Activated CD4-positive, alpha-beta T cell treated with anti-CD3 and anti-CD28 coated beads for 36 hours (primary cell): ENCODE results near the gene GPR62. TPM values are rescaled to one million over a fixed set of nuclear protein-coding genes. Genes with fewer than 3 reads are reported as not detected.

Experiments
- ATAC-seq: fragments of 200-7000 bp; cut with Tn5 transposase; one replicate; pipeline ENCODE4 v1.10.0; 2021; ENCODE audit warnings: mild to moderate bottlenecking, moderate library complexity
- CTCF ChIA-PET: fragments of 350-600 bp; sonication (Branson Sonifier 250); formaldehyde crosslinking; loops from one replicate; lab custom pipeline; 2021; ENCODE audit warnings: antibody characterized with exemption; lab: Charles Lee
- POLR2A ChIA-PET: fragments of 350-600 bp; sonication (Branson Sonifier 250); formaldehyde crosslinking; loops from one replicate; lab custom pipeline; 2021; ENCODE audit warnings: antibody characterized with exemption, inconsistent platforms; lab: Charles Lee
- DNase-seq: peaks from one replicate; pipeline ENCODE4 v3.0.0-alpha.2; 2020
- H3K27ac Mint-ChIP-seq: one replicate; pipeline ENCODE4 v1.8.0; 2021; ENCODE audit warnings: mixed read lengths
- H3K27me3 Mint-ChIP-seq: one replicate; pipeline ENCODE4 v1.8.0; 2021; ENCODE audit warnings: mixed read lengths
- H3K36me3 Mint-ChIP-seq: one replicate; pipeline ENCODE4 v1.8.0; 2021; ENCODE audit warnings: low read depth, mixed read lengths
- H3K4me1 Mint-ChIP-seq: one replicate; pipeline ENCODE4 v1.8.0; 2021; ENCODE audit warnings: mixed read lengths
- H3K4me3 Mint-ChIP-seq: one replicate; pipeline ENCODE4 v1.8.0; 2021; ENCODE audit warnings: mild to moderate bottlenecking, moderate library complexity, mixed read lengths
- H3K9me3 Mint-ChIP-seq: one replicate; pipeline ENCODE4 v1.8.0; 2021; ENCODE audit warnings: low read depth, mixed read lengths
- intact Hi-C, 2 experiments: fragments of 100-400 bp; cut with DNase I in 1 of 2; cut with micrococcal nuclease in 1 of 2; formaldehyde crosslinking; loops; one replicate each; pipeline versions ENCODE4 v1.14.2 to v1.15.1; 2022 to 2024; cut with DNase I, micrococcal nuclease
- total RNA-seq, 2 experiments: library from RNA; stranded (reverse); gene quantifications; one replicate each; pipeline ENCODE4 v1.2.3, GENCODE V29; 2021

The GPR62 gene
- total RNA-seq, 2 experiments from 2014 or later: not detected

GRCh38 chr3:51957520-51958205, 2.5 kb downstream of the GPR62 start:
- ChIA-PET CTCF (interaction anchor here (0.6 to 1.1 kb wide), 5 partner anchors 11 to 1574 kb away, joined by 3 to 5 read pairs (median 4); partner anchors contain the start of genes ABHD14B, ACY1, PARP3 and RRP9), POLR2A (no interaction called here)
- peaks cover 20% of the 10 kb centered on the region for H3K27me3 Mint-ChIP-seq
- DNase-seq (no peak), ATAC-seq (no peak)
- H3K4me3 Mint-ChIP-seq: no peak overlapping the region
- peaks cover 4% of the 10 kb centered on the region for H3K4me1 Mint-ChIP-seq
- H3K27ac Mint-ChIP-seq: no peak overlapping the region
- no peaks in the 10 kb centered on the region for H3K9me3 Mint-ChIP-seq
- H3K36me3 Mint-ChIP-seq: peaks cover 1% of the 10 kb centered on the region
- intact Hi-C loops: no loop called here

- Mint-ChIP-seq H3K27me3 (peaks cover 15% of the 10 kb centered on the region), H3K9me3 (no peaks in the 10 kb centered on the region), H3K4me3 (no peak overlapping the region), H3K4me1 (peaks cover 4% of the 10 kb centered on the region), H3K27ac (no peak overlapping the region), H3K36me3 (peaks cover 1% of the 10 kb centered on the region)
- ChIA-PET POLR2A (no interaction called here), CTCF (no interaction called here)
- intact Hi-C loops: no loop called here
- DNase-seq (no peak), ATAC-seq (no peak)
Measured at GRCh38 chr3:51958603-51959521, 3.7 kb downstream of the GPR62 start.

- Mint-ChIP-seq H3K9me3 (no peaks in the 10 kb centered on the region), H3K27me3 (peaks cover 9% of the 10 kb centered on the region), H3K36me3 (peaks cover 1% of the 10 kb centered on the region), H3K4me1 (peaks cover 4% of the 10 kb centered on the region), H3K4me3 (no peak overlapping the region), H3K27ac (no peak overlapping the region)
- CTCF ChIA-PET: no interaction called here
- POLR2A ChIA-PET: no interaction called here
- intact Hi-C loops: no loop called here
- DNase-seq: no peak
- ATAC-seq: no peak
Measured at GRCh38 chr3:51959651-51960050, 4.5 kb downstream of the GPR62 start.

GRCh38 chr3:51960386-51960785, 5.2 kb downstream of the GPR62 start:
- no peaks in the 10 kb centered on the region for H3K9me3 Mint-ChIP-seq
- intact Hi-C loops: no loop called here
- no peak overlapping the region for H3K4me3 Mint-ChIP-seq
- POLR2A ChIA-PET: no interaction called here
- H3K27ac Mint-ChIP-seq: no peak overlapping the region
- H3K27me3 Mint-ChIP-seq: peaks cover 2% of the 10 kb centered on the region
- H3K36me3 Mint-ChIP-seq: peaks cover 1% of the 10 kb centered on the region
- H3K4me1 Mint-ChIP-seq: peaks cover 4% of the 10 kb centered on the region
- no peak for ATAC-seq
- CTCF ChIA-PET: interaction anchor here (1.8 kb wide), 1 partner anchor 14 kb away, joined by 5 read pairs; the partner anchor contains the start of genes ABHD14A and ABHD14B
- DNase-seq: no peak

GRCh38 chr3:51961011-51961410, 5.8 kb downstream of the GPR62 start:
- H3K36me3 Mint-ChIP-seq: peaks cover 1% of the 10 kb centered on the region

GRCh38 chr3:51961602-51962569, 6.7 kb downstream of the GPR62 start:
- ChIA-PET POLR2A (no interaction called here), CTCF (interaction anchor here (1.1 to 3.1 kb wide), 5 partner anchors 12 to 20 kb away, joined by 5 to 14 read pairs (median 6); partner anchors contain the start of genes ABHD14A, ABHD14B, PARP3 and RRP9)
- Mint-ChIP-seq H3K9me3 (no peaks in the 10 kb centered on the region), H3K27ac (no peak overlapping the region), H3K4me1 (peaks cover 2% of the 10 kb centered on the region), H3K4me3 (no peak overlapping the region), H3K27me3 (no peaks in the 10 kb centered on the region), H3K36me3 (peaks cover 1% of the 10 kb centered on the region)
- DNase-seq: no peak
- ATAC-seq: no peak
- intact Hi-C loops: no loop called here

More at GRCh38 chr3:51961011-51961410, 5.8 kb downstream of the GPR62 start:
- Mint-ChIP-seq H3K4me3 (no peak overlapping the region), H3K4me1 (peaks cover 4% of the 10 kb centered on the region), H3K27ac (no peak overlapping the region), H3K27me3 (peaks cover 2% of the 10 kb centered on the region), H3K9me3 (no peaks in the 10 kb centered on the region)
- intact Hi-C loops: no loop called here
- ATAC-seq (no peak), DNase-seq (no peak)
- ChIA-PET CTCF (interaction anchor here (1.1 to 1.8 kb wide), 2 partner anchors 13 to 19 kb away, joined by 5 to 6 read pairs; partner anchors contain the start of genes ABHD14A, ABHD14B and RRP9), POLR2A (no interaction called here)

GRCh38 chr3:51962854-51963530, 7.8 kb downstream of the GPR62 start:
- no peaks in the 10 kb centered on the region for H3K36me3 Mint-ChIP-seq
- H3K9me3 Mint-ChIP-seq: no peaks in the 10 kb centered on the region
- H3K4me3 Mint-ChIP-seq: no peak overlapping the region
- ChIA-PET CTCF (interaction anchor here (0.8 to 3.1 kb wide), 4 partner anchors 11 to 28 kb away, joined by 3 to 14 read pairs (median 6); partner anchors contain the start of genes ABHD14B, PARP3 and RRP9), POLR2A (no interaction called here)
- ATAC-seq (no peak), DNase-seq (no peak)
- H3K27ac Mint-ChIP-seq: no peak overlapping the region
- peaks cover 4% of the 10 kb centered on the region for H3K4me1 Mint-ChIP-seq
- no peaks in the 10 kb centered on the region for H3K27me3 Mint-ChIP-seq
- intact Hi-C loops: no loop called here

GRCh38 chr3:51963951-51964451, 8.8 kb downstream of the GPR62 start:
- DNase-seq (no peak), ATAC-seq (no peak)
- peaks cover 12% of the 10 kb centered on the region for H3K4me1 Mint-ChIP-seq
- no peaks in the 10 kb centered on the region for H3K27me3 Mint-ChIP-seq
- no peak overlapping the region for H3K27ac Mint-ChIP-seq
- H3K9me3 Mint-ChIP-seq: no peaks in the 10 kb centered on the region
- intact Hi-C loops: no loop called here
- ChIA-PET CTCF (interaction anchor here (0.8 to 3.1 kb wide), 3 partner anchors 10 to 29 kb away, joined by 3 to 14 read pairs (median 7); partner anchors contain the start of gene ABHD14B), POLR2A (no interaction called here)
- peaks cover 1% of the 10 kb centered on the region for H3K36me3 Mint-ChIP-seq
- H3K4me3 Mint-ChIP-seq: no peak overlapping the region

- Mint-ChIP-seq H3K4me3 (no peak overlapping the region), H3K36me3 (peaks cover 3% of the 10 kb centered on the region), H3K27me3 (no peaks in the 10 kb centered on the region), H3K27ac (no peak overlapping the region), H3K4me1 (peaks cover 14% of the 10 kb centered on the region), H3K9me3 (no peaks in the 10 kb centered on the region)
- DNase-seq (no peak), ATAC-seq (no peak)
- CTCF ChIA-PET: interaction anchor here (1.1 to 3.1 kb wide), 3 partner anchors 9 to 345 kb away, joined by 3 to 14 read pairs (median 4); partner anchors contain the start of gene ABHD14B
- intact Hi-C loops: no loop called here
- POLR2A ChIA-PET: no interaction called here
Measured at GRCh38 chr3:51964521-51964920, 9.3 kb downstream of the GPR62 start.

- Mint-ChIP-seq H3K9me3 (no peaks in the 10 kb centered on the region), H3K36me3 (peaks cover 3% of the 10 kb centered on the region), H3K27me3 (no peaks in the 10 kb centered on the region), H3K4me3 (peak overlapping the region; percentile 75), H3K27ac (no peak overlapping the region), H3K4me1 (peaks cover 15% of the 10 kb centered on the region)
- intact Hi-C loops: no loop called here
- CTCF ChIA-PET: interaction anchor here (1.0 to 1.3 kb wide), 2 partner anchors 16 to 24 kb away, joined by 3 to 4 read pairs; partner anchors contain the start of gene RRP9
- DNase-seq (no peak), ATAC-seq (no peak)
- POLR2A ChIA-PET: no interaction called here
Measured at GRCh38 chr3:51966016-51966415, 10.8 kb downstream of the GPR62 start.
